GM18526 (cell line): ENCODE results near the gene ZNF677.
A peak's percentile ranks its signal among the peaks of the same experiment; 100 is the strongest.
"Not testable (repeated sequence)": the region's sequence is repeated elsewhere in the genome, so short reads cannot be mapped to it uniquely, and the experiment has no call there.

Source experiments
- POLR2A ChIP-seq: IDR thresholded peaks from 3 replicates; pipeline ENCODE4 v1.6.1; 2011; ENCODE audit not compliant: insufficient read length; ENCODE audit errors: extremely low read depth

ZNF677 gene

GRCh38 chr19:53254411-53255341 is at the start of gene ZNF677:
Gene ZNF677 (minus strand): TSS chr19:53254873. CDS start chr19:53251550, 3,323 bp downstream.
- TF ChIP-seq POLR2A, result peak; percentile 22

- TF ChIP-seq POLR2A, result no peak
Measured at GRCh38 chr19:53294786-53295441, 40.2 kb upstream of the ZNF677 start.

GRCh38 chr19:53290758-53291549 is 36.3 kb upstream of the ZNF677 start:
- no peak for TF ChIP-seq POLR2A

- no peak for TF ChIP-seq POLR2A
Measured at GRCh38 chr19:53285087-53285486, 30.4 kb upstream of the ZNF677 start.

GRCh38 chr19:53275480-53275879 is 20.8 kb upstream of the ZNF677 start:
- TF ChIP-seq POLR2A, result no peak

- no peak for TF ChIP-seq POLR2A
Measured at GRCh38 chr19:53272044-53272443, 17.4 kb upstream of the ZNF677 start.

- TF ChIP-seq POLR2A, result not testable (repeated sequence)
Measured at GRCh38 chr19:53267623-53268022, 12.9 kb upstream of the ZNF677 start, which contains the start of gene VN1R4. Gene VN1R4 (minus strand): TSS chr19:53267723. CDS start chr19:53267665, 58 bp downstream.

GRCh38 chr19:53257715-53258342 is 3.2 kb upstream of the ZNF677 start, which contains the start of gene VN1R2:
Gene VN1R2 (plus strand): TSS chr19:53258292. CDS start chr19:53258376, 84 bp downstream.
- TF ChIP-seq POLR2A, result not testable (repeated sequence)

- TF ChIP-seq POLR2A, result no peak
Measured at GRCh38 chr19:53246498-53246897, 8.2 kb downstream of the ZNF677 start.

- no peak for TF ChIP-seq POLR2A
Measured at GRCh38 chr19:53237114-53237777, 17.4 kb downstream of the ZNF677 start.

GRCh38 chr19:53224606-53225005 is 30.1 kb downstream of the ZNF677 start:
- no peak for TF ChIP-seq POLR2A

GRCh38 chr19:53212703-53213320 is 41.9 kb downstream of the ZNF677 start:
- TF ChIP-seq POLR2A, result no peak

- peak; percentile 84 for TF ChIP-seq POLR2A
Measured at GRCh38 chr19:53196777-53197396, 57.8 kb downstream of the ZNF677 start.
